Liver (tissue), 3 donors: ENCODE data around the gene ZBTB26.

ENCODE experiments used
- TF ChIP-seq, protein P1 (sequence below): IDR thresholded peaks from 2 replicates; pipeline ENCODE4 v1.6.1; 2016; ENCODE audit warnings: antibody characterized with exemption
- TF ChIP-seq, protein P2 (sequence below): fragments of 150-350 bp; IDR thresholded peaks from 2 replicates; pipeline ENCODE4 v1.5.1; 2017; ENCODE audit warnings: improper control_type of control experiment, low read depth, low read length; ENCODE audit not compliant: missing input control
- TF ChIP-seq, protein P3 (sequence below): IDR thresholded peaks from 2 replicates; pipeline ENCODE4 v1.6.1; 2016; ENCODE audit warnings: antibody characterized with exemption
- donor health status: healthy.
- donor health status: healthy.

DNA sequence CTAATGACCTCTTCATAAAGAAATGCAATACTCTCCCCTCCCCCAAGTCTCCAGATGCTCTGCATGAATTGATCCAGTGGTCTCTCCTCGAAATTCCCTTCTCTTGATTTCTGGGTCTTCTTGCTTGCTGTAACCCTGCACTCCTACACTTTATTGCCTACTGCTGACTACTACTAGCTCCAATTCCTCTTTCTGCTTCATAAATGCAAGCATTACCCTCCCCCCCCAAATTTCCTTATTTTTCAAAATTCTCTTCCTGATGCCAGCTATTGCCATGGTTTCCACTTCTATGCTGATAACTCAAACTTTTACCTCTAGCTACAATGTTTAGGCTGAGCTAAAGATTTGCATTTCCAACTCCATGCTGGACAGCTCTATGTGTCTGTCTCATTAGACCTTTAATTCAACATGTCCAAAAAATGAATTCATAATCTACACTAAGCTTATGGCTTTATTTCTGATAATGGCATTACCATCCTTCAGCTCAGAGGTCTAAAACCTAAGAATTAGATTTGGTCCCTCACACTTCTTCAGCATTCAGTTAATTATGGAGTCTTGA, 1.4 kb downstream of the ZBTB26 start:
- TF ChIP-seq, protein P1, sequence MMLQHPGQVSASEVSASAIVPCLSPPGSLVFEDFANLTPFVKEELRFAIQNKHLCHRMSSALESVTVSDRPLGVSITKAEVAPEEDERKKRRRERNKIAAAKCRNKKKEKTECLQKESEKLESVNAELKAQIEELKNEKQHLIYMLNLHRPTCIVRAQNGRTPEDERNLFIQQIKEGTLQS, result no peak
- TF ChIP-seq, protein P2, sequence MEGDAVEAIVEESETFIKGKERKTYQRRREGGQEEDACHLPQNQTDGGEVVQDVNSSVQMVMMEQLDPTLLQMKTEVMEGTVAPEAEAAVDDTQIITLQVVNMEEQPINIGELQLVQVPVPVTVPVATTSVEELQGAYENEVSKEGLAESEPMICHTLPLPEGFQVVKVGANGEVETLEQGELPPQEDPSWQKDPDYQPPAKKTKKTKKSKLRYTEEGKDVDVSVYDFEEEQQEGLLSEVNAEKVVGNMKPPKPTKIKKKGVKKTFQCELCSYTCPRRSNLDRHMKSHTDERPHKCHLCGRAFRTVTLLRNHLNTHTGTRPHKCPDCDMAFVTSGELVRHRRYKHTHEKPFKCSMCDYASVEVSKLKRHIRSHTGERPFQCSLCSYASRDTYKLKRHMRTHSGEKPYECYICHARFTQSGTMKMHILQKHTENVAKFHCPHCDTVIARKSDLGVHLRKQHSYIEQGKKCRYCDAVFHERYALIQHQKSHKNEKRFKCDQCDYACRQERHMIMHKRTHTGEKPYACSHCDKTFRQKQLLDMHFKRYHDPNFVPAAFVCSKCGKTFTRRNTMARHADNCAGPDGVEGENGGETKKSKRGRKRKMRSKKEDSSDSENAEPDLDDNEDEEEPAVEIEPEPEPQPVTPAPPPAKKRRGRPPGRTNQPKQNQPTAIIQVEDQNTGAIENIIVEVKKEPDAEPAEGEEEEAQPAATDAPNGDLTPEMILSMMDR, result no peak
- TF ChIP-seq, protein P3, sequence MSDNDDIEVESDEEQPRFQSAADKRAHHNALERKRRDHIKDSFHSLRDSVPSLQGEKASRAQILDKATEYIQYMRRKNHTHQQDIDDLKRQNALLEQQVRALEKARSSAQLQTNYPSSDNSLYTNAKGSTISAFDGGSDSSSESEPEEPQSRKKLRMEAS, result no peak
